HEK293 (cell line): Measurements from ENCODE around the gene PTCRA.
"Not testable (repeated sequence)": the region's sequence is repeated elsewhere in the genome, so short reads cannot be mapped to it uniquely, and the experiment has no call there.

Source experiments
- CTCF ChIA-PET: fragments of 350-600 bp; formaldehyde crosslinking; extraction: SDS; loops from one replicate; lab custom pipeline; 2021; ENCODE audit warnings: antibody characterized with exemption; lab: Yijun Ruan, JAX
- POLR2A ChIA-PET: fragments of 300-600 bp; formaldehyde crosslinking; extraction: SDS; loops from one replicate; lab custom pipeline; 2020; ENCODE audit warnings: antibody characterized with exemption, inconsistent platforms; lab: Yijun Ruan, JAX
- H3K27ac ChIP-seq: fragments of 200-500 bp; sonication (Bioruptor generic); 2 replicates; pipeline ENCODE4 v1.5.1; 2014; ENCODE audit warnings: low read depth, low read length, control low read depth, inconsistent platforms; ENCODE audit errors: extremely low read depth
- H3K36me3 ChIP-seq, 2 experiments: fragments of 200-500 bp in 1 of 2; sonication (Bioruptor generic) in 1 of 2; 1 replicate in 1 of 2; 2 replicates in 1 of 2; pipeline ENCODE4 v1.5.1; 2014 to 2017; ENCODE audit warnings: inconsistent platforms in 2 of 2, low read length in 2 of 2; ENCODE audit not compliant: control insufficient read depth in 2 of 2, insufficient read depth in 1 of 2
- H3K4me1 ChIP-seq: fragments of 200-500 bp; sonication (Bioruptor generic); 2 replicates; pipeline ENCODE4 v1.5.1; 2014; ENCODE audit warnings: mild to moderate bottlenecking, low read length, inconsistent platforms; ENCODE audit not compliant: control insufficient read depth, insufficient read depth
- H3K4me3 ChIP-seq: 2 replicates; pipeline ENCODE4 v1.5.1; 2011; ENCODE audit warnings: low read depth, mild to moderate bottlenecking, control low read depth, low read length, moderate library complexity
- H3K9me3 ChIP-seq: fragments of 200-500 bp; sonication (Bioruptor generic); 2 replicates; pipeline ENCODE4 v1.5.1; 2014; ENCODE audit warnings: low read depth, low read length, inconsistent platforms; ENCODE audit not compliant: control insufficient read depth, insufficient read depth
- ELK4 ChIP-seq: IDR thresholded peaks from 2 replicates; pipeline ENCODE4 v1.6.1; 2011; ENCODE audit warnings: mild to moderate bottlenecking, low read depth, low read length, borderline replicate concordance
- PRDM2 ChIP-seq: fragments of 450-650 bp; formaldehyde crosslinking; IDR thresholded peaks from 2 replicates; pipeline ENCODE4 v1.5.1; 2016; ENCODE audit warnings: missing biosample characterization, missing genetic modification characterization, borderline replicate concordance
- SP2 ChIP-seq: fragments of 450-650 bp; formaldehyde crosslinking; IDR thresholded peaks from 2 replicates; pipeline ENCODE4 v1.5.1; 2016; ENCODE audit warnings: missing biosample characterization, missing genetic modification characterization
- TRIM28 ChIP-seq: IDR thresholded peaks from 2 replicates; pipeline ENCODE4 v1.6.1; 2011; ENCODE audit warnings: low read length, control low read depth, borderline replicate concordance
- WT1 ChIP-seq: fragments of 450-650 bp; formaldehyde crosslinking; IDR thresholded peaks from 2 replicates; pipeline ENCODE4 v1.5.1; 2016; ENCODE audit warnings: missing biosample characterization, missing genetic modification characterization
- ZBTB21 ChIP-seq: fragments of 450-650 bp; formaldehyde crosslinking; IDR thresholded peaks from 2 replicates; pipeline ENCODE4 v1.5.1; 2017; ENCODE audit warnings: missing biosample characterization, missing genetic modification characterization
- ZFP3 ChIP-seq: fragments of 450-650 bp; formaldehyde crosslinking; IDR thresholded peaks from 2 replicates; pipeline ENCODE4 v1.5.1; 2016; ENCODE audit warnings: low read depth, missing biosample characterization, missing genetic modification characterization
- ZNF121 ChIP-seq: fragments of 450-650 bp; formaldehyde crosslinking; IDR thresholded peaks from 2 replicates; pipeline ENCODE4 v1.5.1; 2016; ENCODE audit warnings: missing biosample characterization, missing genetic modification characterization
- ZNF155 ChIP-seq: fragments of 450-650 bp; formaldehyde crosslinking; IDR thresholded peaks from 2 replicates; pipeline ENCODE4 v1.5.1; 2016; ENCODE audit warnings: missing biosample characterization, missing genetic modification characterization
- ZNF157 ChIP-seq: fragments of 450-650 bp; formaldehyde crosslinking; IDR thresholded peaks from 2 replicates; pipeline ENCODE4 v1.5.1; 2016; ENCODE audit warnings: missing biosample characterization, missing genetic modification characterization
- ZNF248 ChIP-seq: fragments of 450-650 bp; formaldehyde crosslinking; IDR thresholded peaks from 2 replicates; pipeline ENCODE4 v1.5.1; 2017; ENCODE audit warnings: missing biosample characterization, missing genetic modification characterization
- ZNF354C ChIP-seq: fragments of 450-650 bp; formaldehyde crosslinking; IDR thresholded peaks from 2 replicates; pipeline ENCODE4 v1.5.1; 2016; ENCODE audit warnings: missing biosample characterization, missing genetic modification characterization, low read depth, borderline replicate concordance
- ZNF521 ChIP-seq: fragments of 450-650 bp; formaldehyde crosslinking; IDR thresholded peaks from 2 replicates; pipeline ENCODE4 v1.5.1; 2017; ENCODE audit warnings: missing biosample characterization, mild to moderate bottlenecking, missing genetic modification characterization
- ZNF529 ChIP-seq: fragments of 450-650 bp; formaldehyde crosslinking; IDR thresholded peaks from 2 replicates; pipeline ENCODE4 v1.5.1; 2017; ENCODE audit warnings: missing genetic modification characterization, missing biosample characterization; ENCODE audit not compliant: insufficient replicate concordance
- ZNF777 ChIP-seq: fragments of 450-650 bp; formaldehyde crosslinking; IDR thresholded peaks from 2 replicates; pipeline ENCODE4 v1.5.1; 2017; ENCODE audit warnings: missing biosample characterization, missing genetic modification characterization, borderline replicate concordance
- ZSCAN30 ChIP-seq: fragments of 450-650 bp; IDR thresholded peaks from 2 replicates; pipeline ENCODE4 v1.5.1; 2018; ENCODE audit warnings: missing biosample characterization, mild to moderate bottlenecking, missing genetic modification characterization, moderate library complexity
- TF ChIP-seq, protein P1 (sequence below): fragments of 450-650 bp; formaldehyde crosslinking; IDR thresholded peaks from 2 replicates; pipeline ENCODE4 v1.5.1; 2017; ENCODE audit warnings: missing biosample characterization, missing genetic modification characterization
- TF ChIP-seq, protein P2 (sequence below): fragments of 450-650 bp; formaldehyde crosslinking; IDR thresholded peaks from 2 replicates; pipeline ENCODE4 v1.5.1; 2016; ENCODE audit warnings: missing biosample characterization, missing genetic modification characterization

The PTCRA gene

GRCh38 chr6:42890311-42891198, 25.3 kb upstream of the PTCRA start (continued):
- TF ChIP-seq WT1 (peak; percentile 83), ZNF155 (no peak), ZNF121 (tag by site-specific recombination) (0 out of 2 replicates have a peak, but pooled peaks have one; percentile 55), ZNF157 (no peak), TRIM28 (peak; percentile 77; the same call in 1 of the 2 replicates), ZNF248 (tag by site-specific recombination) (no peak), ZFP3 (tag by site-specific recombination) (no peak), ZNF354C (no peak), ZNF521 (tag by site-specific recombination) (no peak), ZNF529 (no peak), ZNF777 (no peak), ZBTB21 (tag by site-specific recombination) (no peak), SP2 (tag by site-specific recombination) (peak; percentile 59)
- TF ChIP-seq, protein P1, sequence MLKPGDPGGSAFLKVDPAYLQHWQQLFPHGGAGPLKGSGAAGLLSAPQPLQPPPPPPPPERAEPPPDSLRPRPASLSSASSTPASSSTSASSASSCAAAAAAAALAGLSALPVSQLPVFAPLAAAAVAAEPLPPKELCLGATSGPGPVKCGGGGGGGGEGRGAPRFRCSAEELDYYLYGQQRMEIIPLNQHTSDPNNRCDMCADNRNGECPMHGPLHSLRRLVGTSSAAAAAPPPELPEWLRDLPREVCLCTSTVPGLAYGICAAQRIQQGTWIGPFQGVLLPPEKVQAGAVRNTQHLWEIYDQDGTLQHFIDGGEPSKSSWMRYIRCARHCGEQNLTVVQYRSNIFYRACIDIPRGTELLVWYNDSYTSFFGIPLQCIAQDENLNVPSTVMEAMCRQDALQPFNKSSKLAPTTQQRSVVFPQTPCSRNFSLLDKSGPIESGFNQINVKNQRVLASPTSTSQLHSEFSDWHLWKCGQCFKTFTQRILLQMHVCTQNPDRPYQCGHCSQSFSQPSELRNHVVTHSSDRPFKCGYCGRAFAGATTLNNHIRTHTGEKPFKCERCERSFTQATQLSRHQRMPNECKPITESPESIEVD (tag by site-specific recombination) = no peak
- TF ChIP-seq, protein P2, sequence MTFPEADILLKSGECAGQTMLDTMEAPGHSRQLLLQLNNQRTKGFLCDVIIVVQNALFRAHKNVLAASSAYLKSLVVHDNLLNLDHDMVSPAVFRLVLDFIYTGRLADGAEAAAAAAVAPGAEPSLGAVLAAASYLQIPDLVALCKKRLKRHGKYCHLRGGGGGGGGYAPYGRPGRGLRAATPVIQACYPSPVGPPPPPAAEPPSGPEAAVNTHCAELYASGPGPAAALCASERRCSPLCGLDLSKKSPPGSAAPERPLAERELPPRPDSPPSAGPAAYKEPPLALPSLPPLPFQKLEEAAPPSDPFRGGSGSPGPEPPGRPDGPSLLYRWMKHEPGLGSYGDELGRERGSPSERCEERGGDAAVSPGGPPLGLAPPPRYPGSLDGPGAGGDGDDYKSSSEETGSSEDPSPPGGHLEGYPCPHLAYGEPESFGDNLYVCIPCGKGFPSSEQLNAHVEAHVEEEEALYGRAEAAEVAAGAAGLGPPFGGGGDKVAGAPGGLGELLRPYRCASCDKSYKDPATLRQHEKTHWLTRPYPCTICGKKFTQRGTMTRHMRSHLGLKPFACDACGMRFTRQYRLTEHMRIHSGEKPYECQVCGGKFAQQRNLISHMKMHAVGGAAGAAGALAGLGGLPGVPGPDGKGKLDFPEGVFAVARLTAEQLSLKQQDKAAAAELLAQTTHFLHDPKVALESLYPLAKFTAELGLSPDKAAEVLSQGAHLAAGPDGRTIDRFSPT = peak; percentile 50; the same call in 1 of the 2 replicates

GRCh38 chr6:42891199-42891722, 24.6 kb upstream of the PTCRA start:
- CTCF ChIA-PET = interaction anchor here (0.6 to 3.5 kb wide), 8 partner anchors 10 to 230 kb away, joined by 3 to 31 read pairs (median 3); partner anchors contain the start of genes CNPY3 and RPL7L1
- TF ChIP-seq PRDM2 (tag by site-specific recombination) (no peak), ZSCAN30 (tag by site-specific recombination) (no peak), ELK4 (no peak), SP2 (tag by site-specific recombination) (no peak)
- H3K27ac ChIP-seq = peak overlapping the region; percentile 94

GRCh38 chr6:42894041-42894828, 21.6 kb upstream of the PTCRA start:
- H3K27ac ChIP-seq = not testable (repeated sequence)
- CTCF ChIA-PET = interaction anchor here (0.7 to 1.2 kb wide), 3 partner anchors 18 to 232 kb away, joined by 3 to 6 read pairs (median 3); no protein-coding TSS in a partner anchor

More at GRCh38 chr6:42891199-42891722, 24.6 kb upstream of the PTCRA start:
- Histone ChIP-seq H3K9me3 (no peaks in the 10 kb centered on the region), H3K4me3 (peak overlapping the region; percentile 66), H3K36me3 (peaks cover 0 to 20% of the 10 kb centered on the region in 2 experiments; a peak in 2 of 3 replicates), H3K4me1 (no peaks in the 10 kb centered on the region)
- POLR2A ChIA-PET = interaction anchor here (0.6 to 5.5 kb wide), 21 partner anchors 10 to 677 kb away, joined by 3 to 87 read pairs (median 4); partner anchors contain the start of genes BICRAL, CNPY3, KLC4 and KLHDC3

More at GRCh38 chr6:42894041-42894828, 21.6 kb upstream of the PTCRA start:
- H3K4me1 ChIP-seq, H3K9me3 ChIP-seq, H3K4me3 ChIP-seq, H3K36me3 ChIP-seq: not testable (repeated sequence)
- POLR2A ChIA-PET = interaction anchor here (1.3 to 5.5 kb wide), 2 partner anchors 14 to 15 kb away, joined by 3 to 87 read pairs; partner anchors contain the start of gene RPL7L1
